Measurements from ENCODE around the gene SLC38A6. TPM values are rescaled to one million over a fixed set of nuclear protein-coding genes. Genes with fewer than 3 reads are reported as not detected.
"Not testable (repeated sequence)": the region's sequence is repeated elsewhere in the genome, so short reads cannot be mapped to it uniquely, and the experiment has no call there.

SLC38A6 gene
- total RNA-seq, 2 donors from 2014 or later: 5.9 to 9.0 TPM

DNA sequence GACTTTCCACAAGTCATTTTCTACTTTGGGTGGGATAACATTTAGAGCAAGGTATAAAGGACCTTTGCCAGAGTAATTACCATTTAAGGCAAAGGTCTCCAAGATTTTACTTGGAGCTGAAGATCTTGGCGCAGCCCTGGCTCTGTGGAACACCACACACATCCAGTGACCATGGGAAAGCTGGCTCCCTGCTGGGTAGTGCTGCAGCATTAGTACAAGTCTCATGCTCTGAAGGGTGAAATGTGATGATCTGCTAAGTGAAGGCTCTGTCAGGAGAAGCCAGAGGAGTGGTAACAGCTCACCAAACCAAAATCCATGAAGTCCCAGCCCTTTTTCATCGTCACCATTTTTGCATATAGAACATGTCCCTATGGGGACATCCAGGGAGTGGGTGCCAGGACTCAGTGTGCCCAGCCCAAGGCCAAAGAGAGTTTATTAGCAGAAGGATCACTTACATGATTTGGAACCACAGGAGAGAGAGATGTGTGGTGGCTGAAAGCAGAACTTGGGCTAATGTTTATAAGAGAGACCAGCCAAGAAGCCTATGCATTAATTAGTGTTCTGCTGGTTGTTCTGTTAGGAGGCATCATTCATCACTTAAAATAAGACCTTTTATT lies 110.7 kb downstream of the SLC38A6 start:
- intact Hi-C loops (cut with DNase I): no loop called here
- peak in 1 of 2 donors; percentile 33 for ATAC-seq
- DNase-seq: no peak

DNA sequence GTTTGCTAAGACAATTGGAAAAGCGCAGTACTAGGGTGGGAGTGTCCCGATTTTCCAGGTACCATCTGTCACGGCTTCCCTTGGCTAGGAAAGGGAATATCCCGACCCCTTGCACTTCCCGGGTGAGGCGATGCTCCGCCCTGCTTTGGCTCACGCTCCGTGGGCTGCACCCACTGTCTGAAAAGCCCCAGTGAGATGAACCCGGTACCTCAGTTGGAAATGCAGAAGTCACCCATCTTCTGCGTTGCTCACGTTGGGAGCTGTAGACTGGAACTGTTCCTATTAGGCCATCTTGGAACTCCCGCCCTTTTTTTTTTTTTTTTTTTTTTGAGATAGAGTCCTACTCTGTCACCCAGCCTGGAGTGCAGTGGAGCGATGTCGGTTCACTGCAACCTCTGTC lies 117.1 kb downstream of the SLC38A6 start:
- DNase-seq; ATAC-seq; intact Hi-C loops (cut with DNase I): not testable (repeated sequence)

DNA sequence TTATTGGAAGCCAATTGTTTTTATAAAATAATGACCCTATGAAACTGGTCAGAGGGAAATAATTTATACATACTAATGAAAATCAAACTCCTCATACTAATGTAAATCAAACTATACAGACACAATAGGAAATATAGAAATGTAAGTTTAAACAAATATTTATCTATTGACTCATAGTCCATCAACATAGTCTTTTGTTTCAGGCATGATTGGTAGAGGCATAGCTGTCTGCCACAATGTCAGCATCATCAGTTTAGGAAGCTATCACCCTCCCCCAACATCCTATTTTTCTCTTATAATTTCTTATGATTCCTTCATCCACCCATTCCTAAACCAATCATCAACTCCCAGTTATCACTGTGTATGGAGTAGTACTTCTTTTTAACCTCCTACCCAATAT lies 117.7 kb downstream of the SLC38A6 start:
- ATAC-seq (no peak), DNase-seq (no peak)
- intact Hi-C loops (cut with DNase I): no loop called here

DNA sequence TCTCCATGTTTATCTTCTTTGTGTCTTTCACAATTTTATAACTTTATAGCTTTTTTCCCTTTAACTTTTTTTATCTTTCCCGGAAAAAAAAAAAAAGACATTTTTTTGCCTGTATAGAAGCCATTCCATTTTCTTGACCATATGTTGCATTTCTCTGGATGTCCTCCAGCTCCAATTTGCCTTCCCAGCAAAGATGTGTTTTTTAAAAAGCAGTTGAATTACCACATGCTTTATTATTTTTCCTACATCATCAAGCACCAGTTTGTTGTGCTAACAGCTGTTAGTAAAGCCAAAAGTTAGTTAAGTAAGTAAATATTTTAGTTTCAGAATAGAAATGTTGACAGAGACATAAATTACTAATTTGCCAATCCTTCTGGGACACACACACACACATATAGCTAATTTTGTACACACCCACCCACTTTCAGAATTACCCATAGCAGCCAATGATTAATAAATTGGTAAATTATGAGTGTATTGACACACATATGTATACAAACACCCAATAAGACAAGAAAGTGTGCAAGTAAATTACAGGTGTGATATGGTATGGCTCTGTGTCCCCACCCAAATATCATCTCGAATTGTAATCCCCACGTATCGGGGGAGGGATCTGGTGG lies 118.3 kb downstream of the SLC38A6 start:
- intact Hi-C loops (cut with DNase I): no loop called here
- no peak for DNase-seq
- ATAC-seq: no peak

DNA sequence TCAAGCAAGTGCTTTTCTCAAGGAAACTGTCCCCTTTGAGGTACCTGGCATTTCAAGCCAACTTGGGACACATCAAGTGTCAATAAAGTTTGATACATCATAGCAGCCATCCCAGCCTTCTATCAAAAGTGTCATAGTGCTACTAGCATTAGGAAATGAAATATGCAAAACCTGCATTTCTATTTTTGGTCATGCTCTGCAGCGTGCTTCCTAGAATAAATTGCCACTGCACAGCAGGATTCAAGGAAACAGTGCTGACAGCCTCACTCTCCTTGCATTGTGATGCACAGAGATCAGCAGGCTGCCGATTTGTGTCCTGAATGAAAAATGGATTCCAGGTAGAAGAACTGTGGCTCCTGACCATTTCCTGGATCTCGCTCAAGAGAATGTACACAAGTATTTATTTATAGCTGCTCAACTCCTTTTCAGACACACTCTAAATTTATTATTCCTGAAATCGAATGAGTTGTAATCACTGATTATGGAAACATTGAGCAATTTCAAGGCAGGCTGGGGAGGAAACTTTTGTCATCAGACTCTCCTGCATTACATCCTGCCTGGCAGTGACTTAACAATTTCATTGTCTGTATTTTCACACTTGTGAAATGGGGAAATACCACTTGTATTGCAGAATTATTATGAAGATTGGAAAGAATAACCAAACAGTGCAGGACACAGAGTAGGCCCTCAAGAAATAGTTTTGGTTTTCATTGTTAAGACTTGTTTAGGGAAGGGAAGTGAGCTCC lies 120.9 kb downstream of the SLC38A6 start:
- ATAC-seq: peak; percentile 5 to 36
- intact Hi-C loops (cut with DNase I): no loop called here
- no peak for DNase-seq

Other genes starting within 250 kb of the SLC38A6 start
- gene MNAT1, start 246.5 kb upstream of the SLC38A6 start, total RNA-seq: 10 to 100 TPM; 25.6 to 27.2 TPM
- gene TRMT5, start 166 bp upstream of the SLC38A6 start, total RNA-seq: 1 to 10 TPM; 8.3 to 9.8 TPM

Data from left cardiac atrium (tissue), 4 donors.